Stimulated activated CD4-positive, alpha-beta T cell treated with anti-CD3 and anti-CD28 coated beads, TNF-alpha, amount 100 ng/mL, for 24 hours (primary cell): Measurements from ENCODE around the gene FLNA.
"Not testable (repeated sequence)": the region's sequence is repeated elsewhere in the genome, so short reads cannot be mapped to it uniquely, and the experiment has no call there.

Experiments
- DNase-seq, 3 experiments: peaks; one replicate each; pipeline ENCODE4 v3.0.0-alpha.2; 2020; ENCODE audit warnings: low read depth in 3 of 3

The FLNA gene

GRCh38 chrX:154374313-154375155, at the start of gene FLNA:
Gene FLNA, minus strand, starts transcription at chrX:154374634. Its CDS starts 3,389 bp downstream, at chrX:154371245.
- DNase-seq: peak in 1 of 3 experiments; percentile 28

GRCh38 chrX:154420402-154420756, 45.9 kb upstream of the FLNA start:
- no peak for DNase-seq

- DNase-seq: no peak
Observed at GRCh38 chrX:154419688-154420401, 45.4 kb upstream of the FLNA start.

- no peak for DNase-seq
Observed at GRCh38 chrX:154419189-154419588, 44.8 kb upstream of the FLNA start.

- no peak for DNase-seq
Observed at GRCh38 chrX:154417157-154417556, 42.7 kb upstream of the FLNA start.

- DNase-seq: no peak
Observed at GRCh38 chrX:154413142-154413541, 38.7 kb upstream of the FLNA start.

GRCh38 chrX:154412468-154412867, 38.0 kb upstream of the FLNA start:
- no peak for DNase-seq

GRCh38 chrX:154411981-154412340, 37.5 kb upstream of the FLNA start:
- peak in 1 of 3 experiments; percentile 65 for DNase-seq

GRCh38 chrX:154409222-154409871, 34.9 kb upstream of the FLNA start, which contains the start of gene DNASE1L1:
Gene DNASE1L1, minus strand, starts transcription at chrX:154409254. Its CDS starts 3,686 bp downstream, at chrX:154405568.
- DNase-seq: no peak

- no peak for DNase-seq
Observed at GRCh38 chrX:154408659-154409221, 34.3 kb upstream of the FLNA start.

- no peak for DNase-seq
Observed at GRCh38 chrX:154404625-154405192, 30.3 kb upstream of the FLNA start.

- DNase-seq: no peak
Observed at GRCh38 chrX:154403858-154404257, 29.4 kb upstream of the FLNA start.

- DNase-seq: no peak
Observed at GRCh38 chrX:154403192-154403591, 28.8 kb upstream of the FLNA start.

- DNase-seq: no peak
Observed at GRCh38 chrX:154402622-154403127, 28.2 kb upstream of the FLNA start.

GRCh38 chrX:154401918-154402621, 27.6 kb upstream of the FLNA start:
- DNase-seq: no peak

- DNase-seq: no peak
Observed at GRCh38 chrX:154401045-154401799, 26.8 kb upstream of the FLNA start.

GRCh38 chrX:154400369-154400817, 26.0 kb upstream of the FLNA start:
- DNase-seq: not testable (repeated sequence)

GRCh38 chrX:154399527-154400368, 25.3 kb upstream of the FLNA start:
- no peak for DNase-seq
